Ramos (cell line): ENCODE measurements around the gene CGB2.
"Not testable (repeated sequence)": the region's sequence is repeated elsewhere in the genome, so short reads cannot be mapped to it uniquely, and the experiment has no call there.

Experiments used
- in situ Hi-C: fragments of 300-500 bp; cut with MboI; formaldehyde crosslinking; loops from one replicate; pipeline ENCODE4 v1.14.3; 2022; ENCODE audit warnings: low sequenced_read_pairs; ENCODE audit not compliant: unreplicated experiment

The CGB2 gene

DNA sequence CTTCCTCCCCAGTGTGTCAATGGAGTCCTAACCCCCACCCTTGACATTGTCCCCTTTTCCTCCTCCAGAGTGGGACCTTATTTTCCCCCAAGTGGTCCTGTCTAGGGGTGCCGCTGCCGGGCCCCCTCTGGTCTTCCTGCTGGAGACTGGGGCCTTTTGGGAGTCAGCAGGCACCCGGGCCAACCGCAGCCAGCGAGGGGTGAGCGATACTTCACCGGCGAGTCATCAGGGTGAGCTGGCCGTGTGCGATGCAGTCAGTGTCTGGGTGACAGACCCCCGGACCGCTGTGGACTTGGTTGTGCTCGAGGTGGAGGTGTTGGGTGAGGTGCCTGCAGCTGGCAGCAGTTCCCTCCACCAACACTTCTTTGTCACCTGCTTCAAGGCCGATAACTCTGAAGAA is 1.9 kb upstream of the CGB2 start:
- in situ Hi-C loops: not testable (repeated sequence)

DNA sequence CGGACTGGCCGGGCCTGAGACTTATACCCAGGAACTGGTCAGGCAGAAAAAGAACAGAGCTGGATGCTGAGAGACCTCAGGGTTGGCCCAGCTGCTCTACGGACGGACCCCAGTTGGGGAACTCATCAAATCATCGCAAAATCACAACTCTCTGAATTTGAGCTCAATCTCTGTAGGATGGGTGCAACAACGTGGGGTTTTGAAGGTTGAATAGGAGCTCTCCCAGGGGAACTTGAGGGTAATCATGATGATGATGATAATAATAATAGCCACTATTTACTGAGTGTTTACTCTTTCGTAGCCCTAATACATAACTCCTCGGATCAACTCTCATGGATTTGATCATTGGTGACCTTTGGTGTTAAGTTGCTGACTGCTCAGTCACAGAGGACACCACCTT is 1.4 kb upstream of the CGB2 start:
- in situ Hi-C loops: not testable (repeated sequence)

- in situ Hi-C loops: not testable (repeated sequence)
These were observed 5.1 kb downstream of the CGB2 start, which contains the start of gene CGB1 for GRCh38 chr19:49036815-49037214. TSS of gene CGB1 (minus strand) at chr19:49036895. CDS start at chr19:49036711, 184 bp downstream.

- in situ Hi-C loops: not testable (repeated sequence)
These were observed 6.4 kb downstream of the CGB2 start for GRCh38 chr19:49038111-49038510.

GRCh38 chr19:49038557-49039276 is 7.0 kb downstream of the CGB2 start:
- in situ Hi-C loops: not testable (repeated sequence)

DNA sequence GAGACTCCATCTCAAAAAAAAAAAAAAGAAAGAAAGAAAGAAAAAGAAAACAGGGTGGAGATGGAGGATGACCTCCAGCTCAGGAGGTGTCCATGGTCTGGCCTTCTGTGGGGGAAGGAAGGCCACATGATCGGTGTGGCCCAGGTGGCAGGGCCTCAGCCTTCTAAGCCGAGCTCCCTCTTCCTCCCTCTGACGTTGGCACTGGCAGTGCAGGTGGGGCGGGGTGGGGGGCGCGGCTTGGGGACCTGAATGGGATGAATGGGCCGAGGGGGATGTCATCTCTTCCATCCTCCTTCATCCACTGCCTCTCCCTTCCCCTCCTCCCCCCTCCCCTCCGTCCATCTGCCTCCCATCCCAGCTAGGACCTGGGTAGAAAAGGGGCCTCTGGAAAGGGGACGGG is 8.0 kb downstream of the CGB2 start:
- in situ Hi-C loops: not testable (repeated sequence)

DNA sequence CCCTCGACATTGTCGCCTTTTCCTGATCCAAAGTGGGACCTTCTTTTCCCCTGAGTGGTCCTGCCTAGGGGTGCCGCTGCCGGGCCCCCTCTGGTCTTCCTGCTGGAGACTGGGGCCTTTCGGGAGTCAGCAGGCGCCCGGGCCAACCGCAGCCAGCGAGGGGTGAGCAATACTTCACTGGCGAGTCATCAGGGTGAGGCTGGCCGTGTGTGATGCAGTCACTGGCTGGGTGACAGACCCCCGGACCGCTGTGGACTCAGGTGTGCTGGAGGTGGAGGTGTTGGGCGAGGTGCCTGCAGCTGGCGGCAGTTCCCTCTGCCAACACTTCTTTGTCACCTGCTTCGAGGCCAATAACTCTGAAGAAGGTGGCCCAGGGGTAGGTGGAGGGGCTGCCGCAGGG is 10.5 kb downstream of the CGB2 start:
- in situ Hi-C loops: no loop called here

DNA sequence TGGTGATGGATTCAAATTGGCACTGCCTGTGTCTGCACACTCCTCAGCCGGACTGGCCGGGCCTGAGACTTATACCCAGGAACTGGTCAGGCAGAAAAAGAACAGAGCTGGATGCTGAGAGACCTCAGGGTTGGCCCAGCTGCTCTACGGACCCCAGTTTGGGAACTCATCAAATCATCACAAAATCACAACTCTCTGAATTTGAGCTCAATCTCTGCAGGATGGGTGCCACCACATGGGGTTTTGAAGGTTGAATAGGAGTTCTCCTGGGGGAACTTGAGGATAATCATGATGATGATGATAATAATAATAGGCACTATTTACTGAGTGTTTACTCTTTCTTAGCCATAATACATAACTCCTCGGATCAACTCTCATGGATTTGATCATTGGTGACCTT is 11.0 kb downstream of the CGB2 start:
- in situ Hi-C loops: not testable (repeated sequence)

- in situ Hi-C loops: not testable (repeated sequence)
These were observed 11.9 kb downstream of the CGB2 start, which contains the start of gene CGB5 for GRCh38 chr19:49043548-49043947. TSS of gene CGB5 (plus strand) at chr19:49043848. CDS start at chr19:49044210, 362 bp downstream.

- in situ Hi-C loops: not testable (repeated sequence)
These were observed 17.3 kb downstream of the CGB2 start, which contains the start of gene CGB8 for GRCh38 chr19:49049011-49049410. TSS of gene CGB8 (minus strand) at chr19:49049111. CDS start at chr19:49048739, 372 bp downstream.

DNA sequence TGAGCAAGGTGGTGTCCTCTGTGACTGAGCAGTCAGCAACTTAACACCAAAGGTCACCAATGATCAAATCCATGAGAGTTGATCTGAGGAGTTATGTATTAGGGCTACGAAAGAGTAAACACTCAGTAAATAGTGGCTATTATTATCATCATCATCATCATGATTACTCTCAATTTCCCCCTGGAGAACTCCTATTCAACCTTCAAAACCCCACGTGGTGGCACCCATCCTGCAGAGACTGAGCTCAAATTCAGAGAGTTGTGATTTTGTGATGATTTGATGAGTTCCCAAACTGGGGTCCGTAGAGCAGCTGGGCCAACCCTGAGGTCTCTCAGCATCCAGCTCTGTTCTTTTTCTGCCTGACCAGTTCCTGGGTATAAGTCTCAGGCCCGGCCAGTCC is 18.1 kb downstream of the CGB2 start:
- in situ Hi-C loops: not testable (repeated sequence)

GRCh38 chr19:49050376-49051033 is 18.8 kb downstream of the CGB2 start:
- in situ Hi-C loops: not testable (repeated sequence)

GRCh38 chr19:49056101-49056901 is 24.6 kb downstream of the CGB2 start:
- in situ Hi-C loops: no loop called here

DNA sequence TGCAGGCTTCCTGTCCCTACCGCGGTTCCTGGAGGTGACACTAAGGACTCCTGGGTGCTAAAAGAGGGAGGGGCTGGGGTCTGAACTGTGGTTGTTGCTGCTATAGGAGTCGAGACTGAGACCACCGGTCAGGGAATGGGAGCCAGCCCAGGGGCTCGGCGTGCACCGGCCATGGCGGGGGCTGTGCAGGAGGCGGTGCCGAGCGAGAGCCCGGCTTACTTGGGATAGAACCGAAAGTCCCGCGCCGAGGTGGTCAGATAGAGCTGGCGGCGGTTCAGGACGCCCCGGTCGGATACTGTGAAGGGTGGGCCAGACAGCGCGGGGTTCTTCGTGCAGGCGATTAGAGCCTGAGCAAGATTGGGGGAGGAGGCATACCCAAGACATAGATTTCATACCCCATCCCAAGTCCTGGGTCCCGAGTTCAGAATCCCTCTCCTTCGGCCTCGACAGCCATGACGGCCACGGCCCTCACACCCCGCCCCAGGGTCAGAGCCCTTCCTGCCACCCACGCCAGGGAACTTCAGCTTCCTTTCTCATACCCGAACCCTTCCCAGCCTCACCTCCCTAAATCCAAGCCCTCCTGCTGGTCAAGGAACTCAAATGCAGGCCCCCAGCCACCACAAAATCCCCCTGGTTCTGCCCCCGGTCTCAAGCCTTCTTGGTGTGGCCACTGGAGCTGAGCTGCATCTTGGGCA is 25.4 kb downstream of the CGB2 start:
- in situ Hi-C loops: not testable (repeated sequence)

DNA sequence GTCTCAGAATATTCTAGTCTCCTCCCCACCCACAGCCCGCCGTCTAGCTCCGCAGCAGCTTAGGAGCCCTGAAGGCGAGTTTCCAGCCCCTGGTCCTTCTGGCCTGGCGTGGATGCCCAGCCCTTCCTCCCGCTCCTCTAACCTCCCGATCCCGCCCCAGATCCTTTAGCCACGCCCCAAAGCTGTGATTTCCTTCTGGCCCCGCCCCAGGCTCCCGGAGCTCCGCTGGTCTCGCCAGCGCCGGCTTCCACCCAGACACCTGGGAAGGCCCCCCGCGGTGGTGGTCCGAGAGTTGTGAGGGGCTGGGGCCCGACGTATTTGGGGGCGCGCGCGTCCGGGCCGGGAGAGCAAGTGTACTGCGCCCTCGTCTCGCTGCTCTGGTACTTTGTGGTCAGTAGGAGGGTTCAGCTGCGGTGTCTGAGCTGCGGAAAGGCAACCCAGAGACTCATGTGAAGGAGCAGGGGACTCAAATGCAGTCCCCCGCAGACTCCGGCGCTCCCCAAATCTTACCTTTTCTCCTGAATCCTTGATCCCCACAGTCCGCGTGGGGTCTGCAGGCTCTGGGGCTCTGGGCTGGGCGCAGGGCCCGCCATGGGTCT is 26.0 kb downstream of the CGB2 start, which contains the start of gene CGB7:
TSS of gene CGB7 (minus strand) at position 114 of the 599 bp plus-strand sequence. CDS start 2,374 bp downstream, outside the sequence.
- in situ Hi-C loops: no loop called here

GRCh38 chr19:49058562-49058961 is 26.9 kb downstream of the CGB2 start:
- in situ Hi-C loops: no loop called here

DNA sequence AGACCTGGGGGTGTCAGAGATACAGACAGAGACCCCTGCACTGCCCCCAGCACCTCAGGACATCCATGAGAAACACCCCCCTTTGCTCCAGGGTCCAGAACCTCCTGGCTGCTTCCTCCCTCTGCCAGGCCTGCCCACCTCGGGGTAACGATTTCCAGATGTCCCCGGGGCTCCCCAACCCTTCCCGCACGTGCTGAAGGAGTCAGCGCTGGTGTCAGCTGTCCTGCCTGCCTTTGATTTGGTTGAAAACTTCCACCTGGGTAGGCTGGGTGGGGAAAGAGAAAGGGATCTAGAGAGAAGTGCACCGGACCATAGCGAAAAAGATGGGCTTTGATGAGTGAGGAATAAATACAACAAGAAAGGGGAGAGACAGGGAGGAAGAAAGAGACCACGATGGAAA is 27.4 kb downstream of the CGB2 start:
- in situ Hi-C loops: no loop called here

- in situ Hi-C loops: no loop called here
These were observed 29.3 kb downstream of the CGB2 start for GRCh38 chr19:49061000-49061399.

DNA sequence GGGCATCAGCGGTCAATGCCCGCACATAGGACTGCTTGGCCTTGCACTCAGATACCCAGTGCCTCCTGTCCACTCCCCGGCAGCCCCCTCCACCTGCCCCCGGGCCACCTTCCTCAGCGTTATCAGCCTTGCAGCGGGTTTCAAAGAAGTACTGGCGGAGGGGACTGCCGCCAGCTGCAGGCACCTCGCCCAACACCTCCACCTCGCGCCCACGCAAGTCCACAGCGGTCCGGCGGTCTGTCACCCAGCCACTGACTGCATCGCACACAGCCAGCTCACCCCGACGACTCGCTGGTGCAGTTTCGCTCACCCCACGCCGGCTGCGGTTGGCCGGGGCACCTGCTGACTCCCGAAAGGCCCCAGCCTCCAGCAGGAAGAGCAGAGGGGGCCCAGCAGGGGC is 29.8 kb downstream of the CGB2 start:
- in situ Hi-C loops: no loop called here
